ENCODE measurements around the gene KCNK5. TPM values are rescaled to one million over a fixed set of nuclear protein-coding genes. Genes with fewer than 3 reads are reported as not detected.

Gene KCNK5
- total RNA-seq, 2 donors from 2014 or later, result 6.1 to 8.9 TPM

DNA sequence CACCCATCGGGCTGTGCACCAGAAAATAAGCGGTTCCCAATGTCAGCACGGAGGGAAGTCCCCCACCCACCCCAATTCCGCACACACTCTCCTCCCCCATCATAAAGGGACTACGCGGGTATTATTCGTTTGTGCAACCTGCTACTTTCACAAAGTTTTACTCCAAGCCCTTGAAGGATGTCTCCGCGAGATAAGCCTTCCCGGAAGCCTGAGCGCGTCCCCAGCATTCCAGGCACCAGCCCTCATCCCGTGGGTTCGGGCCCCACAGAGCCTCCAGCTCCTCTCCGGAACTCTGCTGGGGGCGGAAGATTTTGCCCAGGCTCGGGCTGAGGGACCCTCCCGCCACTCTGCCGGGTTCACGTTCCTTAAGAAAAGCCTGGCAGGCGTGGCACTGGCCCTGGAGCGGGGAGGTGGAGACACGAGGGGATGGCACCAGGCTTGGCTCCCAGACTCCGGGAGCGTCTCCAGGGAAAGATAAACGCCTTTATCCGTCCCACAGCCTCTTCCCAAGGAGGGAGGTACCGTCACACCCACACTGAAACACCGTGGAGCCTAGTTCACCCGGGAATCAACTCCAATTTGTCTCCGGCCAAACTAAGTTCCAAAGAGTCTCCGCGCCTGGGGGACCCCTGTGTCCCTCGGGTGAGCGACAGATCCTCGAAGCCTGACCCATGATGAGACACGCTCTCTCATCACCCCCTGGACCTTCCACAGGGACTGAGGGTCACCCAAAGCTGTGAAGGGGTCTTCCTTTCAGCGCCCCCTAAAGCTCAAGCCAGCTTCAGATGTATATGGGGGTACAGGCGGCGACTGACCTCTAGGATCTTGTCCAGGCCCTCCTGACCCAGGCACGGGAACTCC, 934 bp downstream of the KCNK5 start:
- peaks cover 12% of the 10 kb centered on the region for H3K36me3 Mint-ChIP-seq (ENCODE audit: low read depth)
- peak; percentile 49 for ATAC-seq (replicated peaks)
- peaks cover 10% of the 10 kb centered on the region for H3K27me3 Mint-ChIP-seq
- peaks cover 22% of the 10 kb centered on the region for H3K4me1 Mint-ChIP-seq
- no peaks in the 10 kb centered on the region for H3K9me3 Mint-ChIP-seq
- H3K27ac Mint-ChIP-seq, result peak overlapping the region; percentile 54
- peak overlapping the region; percentile 83 for H3K4me3 Mint-ChIP-seq

DNA sequence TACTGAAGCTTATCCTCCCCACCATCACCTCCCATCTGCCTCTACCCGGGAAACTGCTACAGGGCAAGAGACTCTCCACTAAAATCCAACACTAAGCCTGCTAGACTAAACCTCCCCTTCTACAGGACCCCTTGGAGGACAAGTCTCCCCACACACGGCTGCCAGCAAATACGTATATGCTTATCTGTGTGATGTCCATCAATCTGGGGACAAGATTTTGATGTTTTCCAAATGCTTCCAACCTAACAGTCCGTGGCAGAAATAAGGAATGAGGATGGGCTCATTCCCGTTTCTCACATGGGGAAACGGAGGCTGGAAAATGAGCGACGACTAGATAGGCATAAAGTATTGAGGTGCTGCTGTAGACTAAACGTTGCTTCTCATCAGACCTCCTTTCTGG, 1.8 kb downstream of the KCNK5 start:
- Mint-ChIP-seq H3K27me3 (peaks cover 10% of the 10 kb centered on the region), H3K4me3 (peak overlapping the region; percentile 83), H3K4me1 (peaks cover 29% of the 10 kb centered on the region), H3K9me3 (no peaks in the 10 kb centered on the region), H3K36me3 (ENCODE audit: low read depth) (peaks cover 19% of the 10 kb centered on the region), H3K27ac (peak overlapping the region; percentile 47)
- ATAC-seq (replicated peaks), result no peak

- peaks cover 34% of the 10 kb centered on the region for H3K4me1 Mint-ChIP-seq
Observed at GRCh38 chr6:39226639-39227329, 2.5 kb downstream of the KCNK5 start.

DNA sequence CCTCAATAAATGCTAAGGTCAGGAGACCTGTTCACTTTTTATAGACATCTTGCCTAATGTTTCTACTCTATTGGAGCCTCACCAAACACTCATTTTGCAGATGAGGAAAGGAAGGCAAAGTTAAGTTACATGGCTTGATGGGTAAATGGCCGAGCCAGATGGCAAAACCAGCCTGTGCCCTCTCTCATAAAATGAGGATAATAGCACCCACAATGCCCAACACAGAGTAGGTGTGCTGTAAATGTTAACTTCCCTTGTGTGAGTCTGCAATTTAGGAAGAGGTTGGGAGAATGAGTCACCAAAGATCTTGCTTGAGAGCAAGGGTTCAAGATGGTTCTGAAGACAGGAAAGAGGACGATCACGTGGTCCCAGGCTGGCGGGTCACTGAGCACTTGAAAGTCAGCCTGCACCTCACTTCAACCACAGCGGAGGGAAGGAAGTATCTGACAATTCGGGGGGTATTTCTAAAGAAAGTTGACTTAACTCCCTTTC, 3.3 kb downstream of the KCNK5 start:
- Mint-ChIP-seq H3K36me3 (ENCODE audit: low read depth) (peaks cover 19% of the 10 kb centered on the region), H3K4me1 (peaks cover 36% of the 10 kb centered on the region), H3K9me3 (no peaks in the 10 kb centered on the region), H3K4me3 (peak overlapping the region; percentile 83), H3K27ac (peak overlapping the region; percentile 65), H3K27me3 (peaks cover 10% of the 10 kb centered on the region)
- ATAC-seq (replicated peaks), result peak; percentile 45

More at GRCh38 chr6:39226639-39227329, 2.5 kb downstream of the KCNK5 start:
- no peak for ATAC-seq (replicated peaks)
- H3K27ac Mint-ChIP-seq, result peak overlapping the region; percentile 65
- peaks cover 10% of the 10 kb centered on the region for H3K27me3 Mint-ChIP-seq
- H3K9me3 Mint-ChIP-seq, result no peaks in the 10 kb centered on the region
- peak overlapping the region; percentile 83 for H3K4me3 Mint-ChIP-seq
- peaks cover 19% of the 10 kb centered on the region for H3K36me3 Mint-ChIP-seq (ENCODE audit: low read depth)

DNA sequence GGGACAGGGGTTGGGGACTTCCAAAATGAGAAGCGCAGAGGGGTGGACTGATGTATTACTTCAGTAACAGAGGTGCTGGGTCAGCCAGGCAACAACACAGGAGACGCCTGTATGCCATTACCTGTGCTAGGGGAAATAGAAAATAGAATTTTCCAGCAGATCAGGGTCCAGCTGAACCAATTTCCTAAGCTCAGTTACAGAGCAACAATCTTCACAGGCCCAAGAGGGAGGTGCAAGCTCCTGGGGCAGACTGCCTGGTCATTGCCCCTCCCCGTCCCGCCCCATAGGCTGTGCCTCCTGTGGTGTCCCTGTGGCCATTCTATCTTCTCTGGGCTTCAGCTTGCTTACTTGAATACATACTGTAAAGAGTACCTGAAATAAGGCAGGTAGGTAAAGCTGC, 3.7 kb downstream of the KCNK5 start:
- Mint-ChIP-seq H3K4me3 (peak overlapping the region; percentile 83), H3K4me1 (peaks cover 36% of the 10 kb centered on the region), H3K27ac (peak overlapping the region; percentile 65), H3K36me3 (ENCODE audit: low read depth) (peaks cover 19% of the 10 kb centered on the region), H3K27me3 (peaks cover 10% of the 10 kb centered on the region), H3K9me3 (no peaks in the 10 kb centered on the region)
- no peak for ATAC-seq (replicated peaks)

DNA sequence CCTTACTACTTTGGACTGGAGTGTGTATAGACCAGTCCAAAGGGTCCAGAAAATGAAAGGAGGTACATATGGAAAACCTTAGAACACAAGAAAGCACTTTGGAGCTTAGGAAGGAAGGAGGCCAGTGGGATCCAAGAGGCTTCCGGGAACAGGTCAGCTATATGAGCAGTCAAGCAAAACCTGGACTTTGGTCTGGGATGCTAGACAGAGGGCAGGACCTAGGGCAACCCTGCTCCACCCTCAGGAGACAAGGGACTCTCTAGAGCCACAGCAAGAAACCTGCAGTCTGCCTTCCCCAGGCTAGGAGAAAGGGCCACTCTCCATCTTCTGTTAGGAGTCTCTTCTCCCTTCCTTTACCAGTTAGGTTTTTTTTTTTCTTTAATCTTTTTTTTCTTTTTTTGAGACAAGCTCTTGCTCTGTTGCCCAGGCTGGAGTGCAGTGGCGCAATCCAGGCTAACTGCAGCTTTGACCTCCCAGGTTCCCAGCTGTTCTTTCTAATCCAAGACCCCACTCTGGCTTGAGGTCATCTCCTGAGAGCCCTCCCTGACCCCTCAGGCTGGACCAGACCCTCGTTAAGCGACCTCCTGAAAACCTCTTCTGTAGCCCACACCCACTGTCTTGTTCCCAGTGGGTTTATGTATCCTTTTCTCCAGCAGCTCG, 4.6 kb downstream of the KCNK5 start:
- no peak for ATAC-seq (replicated peaks)
- peaks cover 36% of the 10 kb centered on the region for H3K4me1 Mint-ChIP-seq
- H3K4me3 Mint-ChIP-seq, result peak overlapping the region; percentile 41
- H3K9me3 Mint-ChIP-seq, result no peaks in the 10 kb centered on the region
- H3K27ac Mint-ChIP-seq, result no peak overlapping the region
- peaks cover 6% of the 10 kb centered on the region for H3K27me3 Mint-ChIP-seq
- peaks cover 19% of the 10 kb centered on the region for H3K36me3 Mint-ChIP-seq (ENCODE audit: low read depth)

GRCh38 chr6:39224011-39224410, 5.3 kb downstream of the KCNK5 start:
- H3K27me3 Mint-ChIP-seq, result peaks cover 6% of the 10 kb centered on the region
- H3K27ac Mint-ChIP-seq, result no peak overlapping the region
- peak overlapping the region; percentile 41 for H3K4me3 Mint-ChIP-seq
- peaks cover 36% of the 10 kb centered on the region for H3K4me1 Mint-ChIP-seq
- H3K36me3 Mint-ChIP-seq (ENCODE audit: low read depth), result peaks cover 19% of the 10 kb centered on the region
- no peaks in the 10 kb centered on the region for H3K9me3 Mint-ChIP-seq
- no peak for ATAC-seq (replicated peaks)

- peak overlapping the region; percentile 41 for H3K4me3 Mint-ChIP-seq
- ATAC-seq (replicated peaks), result no peak
- H3K27ac Mint-ChIP-seq, result no peak overlapping the region
- peaks cover 36% of the 10 kb centered on the region for H3K4me1 Mint-ChIP-seq
- peaks cover 6% of the 10 kb centered on the region for H3K27me3 Mint-ChIP-seq
- no peaks in the 10 kb centered on the region for H3K9me3 Mint-ChIP-seq
- H3K36me3 Mint-ChIP-seq (ENCODE audit: low read depth), result peaks cover 19% of the 10 kb centered on the region
Observed at GRCh38 chr6:39223555-39223954, 5.7 kb downstream of the KCNK5 start.

- Mint-ChIP-seq H3K27me3 (peaks cover 6% of the 10 kb centered on the region), H3K27ac (no peak overlapping the region), H3K4me1 (peaks cover 36% of the 10 kb centered on the region), H3K36me3 (ENCODE audit: low read depth) (peaks cover 19% of the 10 kb centered on the region), H3K4me3 (peak overlapping the region; percentile 41), H3K9me3 (no peaks in the 10 kb centered on the region)
- no peak for ATAC-seq (replicated peaks)
Observed at GRCh38 chr6:39223061-39223460, 6.2 kb downstream of the KCNK5 start.

DNA sequence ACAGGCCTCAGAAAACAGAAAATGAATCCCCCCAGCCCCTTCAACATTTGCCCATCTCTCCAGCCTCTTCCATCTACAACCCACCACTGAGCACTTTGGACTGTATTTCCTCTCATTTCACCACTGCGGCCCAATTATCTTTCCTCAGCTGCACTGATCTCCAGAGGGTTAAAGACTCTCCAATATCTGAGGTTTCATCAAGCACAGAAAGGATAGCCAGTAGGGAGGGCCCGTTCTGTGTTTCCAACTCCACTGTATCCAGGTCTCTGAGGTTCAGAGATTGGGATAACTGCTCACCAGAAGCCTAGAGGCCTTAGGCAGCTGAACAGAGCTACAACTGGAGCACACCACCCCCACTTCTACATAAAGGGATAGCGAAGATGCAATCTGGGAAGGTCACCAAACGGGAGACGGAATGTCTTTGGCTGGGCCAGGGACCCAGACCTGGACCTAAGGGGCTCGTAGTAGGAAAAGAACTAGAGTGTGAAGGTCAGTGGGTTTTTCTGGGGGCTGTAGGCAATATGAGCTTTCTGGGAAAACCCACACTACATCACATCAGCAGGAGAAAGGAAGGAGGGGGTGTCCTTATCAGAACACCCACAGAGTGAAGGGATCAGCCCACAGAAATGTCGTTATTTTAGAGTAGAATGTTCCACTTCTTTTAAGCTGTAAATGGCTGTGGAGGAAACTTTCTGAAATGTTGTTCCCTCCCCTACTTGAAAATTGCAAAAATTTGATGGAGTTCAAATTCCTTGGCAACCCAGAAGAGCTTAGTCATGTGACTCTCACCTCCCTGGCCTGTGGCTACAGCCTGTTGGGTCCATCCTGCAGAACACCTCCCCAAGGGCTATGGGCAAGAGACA, 7.3 kb downstream of the KCNK5 start:
- peaks cover 18% of the 10 kb centered on the region for H3K36me3 Mint-ChIP-seq (ENCODE audit: low read depth)
- peak overlapping the region; percentile 4 for H3K27ac Mint-ChIP-seq
- peak overlapping the region; percentile 41 for H3K4me3 Mint-ChIP-seq
- H3K4me1 Mint-ChIP-seq, result peaks cover 30% of the 10 kb centered on the region
- H3K27me3 Mint-ChIP-seq, result peaks cover 1% of the 10 kb centered on the region
- ATAC-seq (replicated peaks), result no peak
- H3K9me3 Mint-ChIP-seq, result no peaks in the 10 kb centered on the region

GRCh38 chr6:39221115-39221514, 8.2 kb downstream of the KCNK5 start:
- Mint-ChIP-seq H3K9me3 (no peaks in the 10 kb centered on the region), H3K36me3 (ENCODE audit: low read depth) (peaks cover 14% of the 10 kb centered on the region), H3K4me1 (peaks cover 24% of the 10 kb centered on the region), H3K27me3 (no peaks in the 10 kb centered on the region), H3K27ac (no peak overlapping the region), H3K4me3 (no peak overlapping the region)
- no peak for ATAC-seq (replicated peaks)

- Mint-ChIP-seq H3K4me3 (no peak overlapping the region), H3K4me1 (peaks cover 21% of the 10 kb centered on the region), H3K27ac (no peak overlapping the region), H3K27me3 (no peaks in the 10 kb centered on the region), H3K36me3 (ENCODE audit: low read depth) (peaks cover 11% of the 10 kb centered on the region), H3K9me3 (no peaks in the 10 kb centered on the region)
- no peak for ATAC-seq (replicated peaks)
Observed at GRCh38 chr6:39218868-39219567, 10.3 kb downstream of the KCNK5 start.

- H3K9me3 Mint-ChIP-seq, result no peaks in the 10 kb centered on the region
- H3K4me3 Mint-ChIP-seq, result no peak overlapping the region
- H3K4me1 Mint-ChIP-seq, result peaks cover 6% of the 10 kb centered on the region
- ATAC-seq (replicated peaks), result no peak
- H3K36me3 Mint-ChIP-seq (ENCODE audit: low read depth), result peaks cover 10% of the 10 kb centered on the region
- H3K27ac Mint-ChIP-seq, result no peak overlapping the region
- H3K27me3 Mint-ChIP-seq, result no peaks in the 10 kb centered on the region
Observed at GRCh38 chr6:39217177-39217864, 12.0 kb downstream of the KCNK5 start.
